Measurements from ENCODE around the gene GAMT. TPM values are rescaled to one million over a fixed set of nuclear protein-coding genes. Genes with fewer than 3 reads are reported as not detected.

GAMT gene
- total RNA-seq, 3 donors from 2014 or later = 23.6 to 40.0 (median 30.3) TPM

DNA sequence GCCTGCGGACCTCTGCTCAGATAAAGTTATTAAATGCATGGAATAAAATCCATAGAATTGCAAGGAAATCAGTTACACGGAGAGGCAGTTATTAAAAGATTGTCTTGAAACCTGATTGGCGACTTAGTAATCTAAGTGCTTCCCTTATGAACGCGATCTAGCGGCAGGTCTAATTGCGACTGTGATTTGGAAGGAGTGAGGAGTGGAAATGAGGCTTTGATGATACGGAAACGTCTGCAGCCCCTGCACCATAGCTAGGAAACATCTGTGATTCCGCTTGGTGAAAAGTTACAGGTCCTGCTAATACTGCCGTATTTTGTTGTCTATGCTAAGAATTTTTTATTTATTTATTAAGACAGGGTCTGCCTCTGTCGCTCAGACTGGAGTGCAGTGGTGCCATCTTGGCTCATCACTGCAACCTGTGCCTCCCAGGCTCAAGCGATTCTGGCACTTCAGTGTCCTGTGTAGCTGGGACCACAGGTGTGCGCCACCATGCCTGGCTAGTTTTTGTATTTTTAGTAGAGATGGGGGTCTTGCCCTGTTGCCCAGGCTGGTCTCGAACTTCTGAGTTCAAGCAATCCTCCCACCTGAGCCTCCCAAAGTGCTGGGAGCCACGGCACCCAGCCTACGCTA, 16.7 kb downstream of the GAMT start:
- H3K27ac ChIP-seq = peak overlapping the region; percentile 82 to 88
- H3K4me3 ChIP-seq = peak overlapping the region; percentile 85 to 99 (median 96)
- intact Hi-C loops (cut with DNase I; ENCODE audit: low total_unique reads) = no loop called here
- H3K36me3 ChIP-seq = no peaks in the 10 kb centered on the region
- no peaks in the 10 kb centered on the region for H3K9me3 ChIP-seq
- no peak for DNase-seq (ENCODE audit: low spot score in 2 of 2)
- H3K27me3 ChIP-seq = no peaks in the 10 kb centered on the region
- peaks cover 5 to 8% of the 10 kb centered on the region in 2 donors for H3K4me1 ChIP-seq
- TF ChIP-seq, protein P1, sequence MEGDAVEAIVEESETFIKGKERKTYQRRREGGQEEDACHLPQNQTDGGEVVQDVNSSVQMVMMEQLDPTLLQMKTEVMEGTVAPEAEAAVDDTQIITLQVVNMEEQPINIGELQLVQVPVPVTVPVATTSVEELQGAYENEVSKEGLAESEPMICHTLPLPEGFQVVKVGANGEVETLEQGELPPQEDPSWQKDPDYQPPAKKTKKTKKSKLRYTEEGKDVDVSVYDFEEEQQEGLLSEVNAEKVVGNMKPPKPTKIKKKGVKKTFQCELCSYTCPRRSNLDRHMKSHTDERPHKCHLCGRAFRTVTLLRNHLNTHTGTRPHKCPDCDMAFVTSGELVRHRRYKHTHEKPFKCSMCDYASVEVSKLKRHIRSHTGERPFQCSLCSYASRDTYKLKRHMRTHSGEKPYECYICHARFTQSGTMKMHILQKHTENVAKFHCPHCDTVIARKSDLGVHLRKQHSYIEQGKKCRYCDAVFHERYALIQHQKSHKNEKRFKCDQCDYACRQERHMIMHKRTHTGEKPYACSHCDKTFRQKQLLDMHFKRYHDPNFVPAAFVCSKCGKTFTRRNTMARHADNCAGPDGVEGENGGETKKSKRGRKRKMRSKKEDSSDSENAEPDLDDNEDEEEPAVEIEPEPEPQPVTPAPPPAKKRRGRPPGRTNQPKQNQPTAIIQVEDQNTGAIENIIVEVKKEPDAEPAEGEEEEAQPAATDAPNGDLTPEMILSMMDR (IDR thresholded peaks at IDR 0.05) = no peak
- TF ChIP-seq POLR2AphosphoS5 (IDR thresholded peaks at IDR 0.05) = no peak

DNA sequence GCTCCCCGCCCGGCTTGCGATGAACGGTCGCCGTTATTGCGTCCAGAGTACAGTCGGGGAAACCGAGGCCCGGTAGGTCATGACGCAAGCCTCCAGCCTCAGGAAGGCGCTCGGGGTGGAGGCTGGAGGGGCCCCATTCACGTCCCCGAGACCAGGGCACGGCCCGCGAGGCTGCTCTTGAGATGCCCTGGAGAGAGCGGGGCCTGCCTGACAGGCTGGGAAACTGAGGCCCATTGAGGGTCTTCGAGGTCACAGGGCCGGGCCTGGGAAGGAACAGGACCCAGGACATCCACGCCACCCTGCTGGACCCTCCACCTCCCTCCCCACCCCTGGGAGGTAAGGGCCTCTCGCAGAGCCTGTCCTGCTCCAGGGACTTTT, 17.3 kb downstream of the GAMT start:
- intact Hi-C loops (cut with DNase I; ENCODE audit: low total_unique reads) = no loop called here

DNA sequence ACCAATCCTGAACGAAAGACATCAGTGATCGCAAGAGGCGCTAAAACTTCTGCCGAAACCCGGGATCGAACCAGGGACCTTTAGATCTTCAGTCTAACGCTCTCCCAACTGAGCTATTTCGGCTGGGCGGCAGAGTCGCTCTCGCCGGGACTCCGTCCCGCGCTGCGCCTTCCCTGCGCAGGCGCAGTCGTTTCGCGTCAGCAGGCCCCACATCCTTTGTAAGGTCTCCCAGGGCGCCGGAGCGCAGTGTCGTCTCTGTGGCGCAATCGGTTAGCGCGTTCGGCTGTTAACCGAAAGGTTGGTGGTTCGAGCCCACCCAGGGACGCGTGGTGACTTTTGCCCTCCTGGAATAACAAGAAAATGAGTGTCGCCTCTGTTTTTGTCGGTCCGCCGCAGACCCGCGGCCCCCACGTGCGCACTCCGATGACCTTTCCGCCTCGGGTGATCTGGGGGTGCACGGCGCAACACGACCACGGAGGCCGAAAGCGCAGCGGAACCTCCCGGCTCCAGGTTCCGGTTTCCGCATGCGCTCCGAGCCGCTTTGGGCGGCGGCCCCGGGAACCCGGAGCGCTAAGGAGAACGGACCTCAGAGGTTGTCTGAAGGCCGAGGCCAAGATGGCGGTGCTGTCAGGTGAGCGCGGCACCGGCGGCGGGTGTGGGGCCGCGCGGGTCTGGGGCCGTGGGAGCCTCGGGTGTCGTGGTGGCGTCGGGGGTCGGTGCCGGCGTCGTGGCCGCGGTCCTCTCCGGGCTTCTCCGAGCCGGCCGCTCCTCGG, 17.8 kb downstream of the GAMT start, which contains the start of gene NDUFS7:
Gene NDUFS7 (plus strand): TSS at position 596 of the 773 bp plus-strand sequence. CDS start 20 bp downstream, at position 616.
- peak; percentile 89 to 91 for DNase-seq (ENCODE audit: low spot score in 2 of 2)
- Histone ChIP-seq H3K4me3 (peak within 1 kb of the TSS; percentile 85 to 99 (median 96)), H3K9me3 (no peaks in the 10 kb centered on the region), H3K27me3 (no peaks in the 10 kb centered on the region), H3K27ac (peak within 1 kb of the TSS; percentile 82 to 88), H3K36me3 (no peaks in the 10 kb centered on the region), H3K4me1 (peaks cover 5 to 8% of the 10 kb centered on the region in 2 donors)
- intact Hi-C loops (cut with DNase I; ENCODE audit: low total_unique reads) = no loop called here
- TF ChIP-seq, protein P1 (IDR thresholded peaks at IDR 0.05) = peak; percentile 61 to 77 (median 73)
- TF ChIP-seq POLR2A (IDR thresholded peaks at IDR 0.05) (no peak), POLR2AphosphoS5 (IDR thresholded peaks at IDR 0.05) (peak; percentile 90 to 99 (median 98))

More for the DNA sequence above, 17.3 kb downstream of the GAMT start:
- no peak for DNase-seq (ENCODE audit: low spot score in 2 of 2)
- peaks cover 5 to 8% of the 10 kb centered on the region in 2 donors for H3K4me1 ChIP-seq
- H3K9me3 ChIP-seq = no peaks in the 10 kb centered on the region
- H3K27ac ChIP-seq = peak overlapping the region; percentile 82 to 88
- peak overlapping the region; percentile 85 to 99 (median 96) for H3K4me3 ChIP-seq
- H3K36me3 ChIP-seq = no peaks in the 10 kb centered on the region
- H3K27me3 ChIP-seq = no peaks in the 10 kb centered on the region
- TF ChIP-seq, protein P1 (IDR thresholded peaks at IDR 0.05) = no peak
- TF ChIP-seq POLR2AphosphoS5 (IDR thresholded peaks at IDR 0.05) = no peak
- TF ChIP-seq POLR2A (IDR thresholded peaks at IDR 0.05) = no peak

DNA sequence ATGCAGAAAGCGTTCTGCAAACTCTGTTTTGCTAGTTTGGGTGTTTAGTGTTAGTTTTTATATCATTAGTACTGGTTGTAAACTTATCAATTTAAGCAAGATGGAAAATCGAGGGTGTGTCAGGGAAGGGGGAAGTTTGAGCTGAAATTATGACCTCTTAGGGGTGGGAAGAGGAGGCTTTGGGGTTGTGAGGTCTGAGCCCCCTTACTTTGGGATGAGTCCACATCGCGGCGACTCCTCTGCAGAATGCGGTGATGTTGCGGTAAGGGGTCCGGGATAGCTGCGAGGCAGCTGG, 18.4 kb downstream of the GAMT start:
- peaks cover 5 to 8% of the 10 kb centered on the region in 2 donors for H3K4me1 ChIP-seq
- H3K27ac ChIP-seq = peak overlapping the region in 1 of 2 donors; percentile 88
- H3K36me3 ChIP-seq = no peaks in the 10 kb centered on the region
- intact Hi-C loops (cut with DNase I; ENCODE audit: low total_unique reads) = no loop called here
- H3K9me3 ChIP-seq = no peaks in the 10 kb centered on the region
- no peaks in the 10 kb centered on the region for H3K27me3 ChIP-seq
- no peak for DNase-seq (ENCODE audit: low spot score in 2 of 2)
- TF ChIP-seq POLR2AphosphoS5 (IDR thresholded peaks at IDR 0.05) = no peak
- TF ChIP-seq POLR2A (IDR thresholded peaks at IDR 0.05) = no peak
- TF ChIP-seq, protein P1 (IDR thresholded peaks at IDR 0.05) = no peak
- peak overlapping the region in 2 of 3 donors; percentile 85 to 99 for H3K4me3 ChIP-seq

DNA sequence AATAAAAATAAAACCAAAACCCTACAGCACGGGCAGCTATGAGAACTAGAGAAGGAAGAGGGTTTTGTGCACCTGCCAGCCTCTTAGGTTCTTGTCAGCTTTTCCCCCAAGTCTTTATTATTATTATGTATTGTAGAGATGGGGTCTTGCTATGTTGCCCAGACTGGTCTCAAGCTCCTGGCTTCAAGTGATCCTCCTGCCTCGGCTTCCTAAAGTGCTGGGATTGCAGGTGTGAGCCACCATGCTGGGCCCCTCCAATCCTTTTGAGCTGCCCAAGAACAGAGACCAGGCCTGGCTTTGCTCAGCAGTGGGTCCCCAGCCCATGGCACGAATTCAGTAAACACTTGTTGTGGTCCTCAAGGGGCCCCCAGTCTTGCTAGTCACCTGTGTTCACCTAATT, 19.1 kb downstream of the GAMT start:
- Histone ChIP-seq H3K36me3 (no peaks in the 10 kb centered on the region), H3K4me1 (peaks cover 5 to 8% of the 10 kb centered on the region in 2 donors), H3K4me3 (no peak overlapping the region), H3K9me3 (no peaks in the 10 kb centered on the region), H3K27me3 (no peaks in the 10 kb centered on the region), H3K27ac (no peak overlapping the region)
- DNase-seq (ENCODE audit: low spot score in 2 of 2) = no peak
- intact Hi-C loops (cut with DNase I; ENCODE audit: low total_unique reads) = no loop called here
- TF ChIP-seq, protein P1 (IDR thresholded peaks at IDR 0.05) = no peak
- no peak for TF ChIP-seq POLR2AphosphoS5 (IDR thresholded peaks at IDR 0.05)
- no peak for TF ChIP-seq POLR2A (IDR thresholded peaks at IDR 0.05)
